Uterus (tissue), 2 donors: ENCODE measurements around the gene CXCR1.
A peak's percentile ranks its signal among the peaks of the same experiment; 100 is the strongest.

Experiments used
- POLR2A ChIP-seq, 2 donors: fragments of 450-650 bp; IDR thresholded peaks; one replicate each; pipeline ENCODE4 v1.6.1; 2016; ENCODE audit warnings: antibody characterized with exemption in 2 of 2, mild to moderate bottlenecking in 1 of 2, moderate library complexity in 1 of 2
- TF ChIP-seq, protein P1 (sequence below), 4 experiments: fragments of 200-600 bp in 2 of 4; fragments of 450-650 bp in 2 of 4; sonication (generic) in 2 of 4; IDR thresholded peaks; one replicate each; pipeline ENCODE4 v1.5.1; 2016 to 2019; ENCODE audit warnings: antibody characterized with exemption in 4 of 4, mild to moderate bottlenecking in 2 of 4, moderate library complexity in 1 of 4

DNA sequence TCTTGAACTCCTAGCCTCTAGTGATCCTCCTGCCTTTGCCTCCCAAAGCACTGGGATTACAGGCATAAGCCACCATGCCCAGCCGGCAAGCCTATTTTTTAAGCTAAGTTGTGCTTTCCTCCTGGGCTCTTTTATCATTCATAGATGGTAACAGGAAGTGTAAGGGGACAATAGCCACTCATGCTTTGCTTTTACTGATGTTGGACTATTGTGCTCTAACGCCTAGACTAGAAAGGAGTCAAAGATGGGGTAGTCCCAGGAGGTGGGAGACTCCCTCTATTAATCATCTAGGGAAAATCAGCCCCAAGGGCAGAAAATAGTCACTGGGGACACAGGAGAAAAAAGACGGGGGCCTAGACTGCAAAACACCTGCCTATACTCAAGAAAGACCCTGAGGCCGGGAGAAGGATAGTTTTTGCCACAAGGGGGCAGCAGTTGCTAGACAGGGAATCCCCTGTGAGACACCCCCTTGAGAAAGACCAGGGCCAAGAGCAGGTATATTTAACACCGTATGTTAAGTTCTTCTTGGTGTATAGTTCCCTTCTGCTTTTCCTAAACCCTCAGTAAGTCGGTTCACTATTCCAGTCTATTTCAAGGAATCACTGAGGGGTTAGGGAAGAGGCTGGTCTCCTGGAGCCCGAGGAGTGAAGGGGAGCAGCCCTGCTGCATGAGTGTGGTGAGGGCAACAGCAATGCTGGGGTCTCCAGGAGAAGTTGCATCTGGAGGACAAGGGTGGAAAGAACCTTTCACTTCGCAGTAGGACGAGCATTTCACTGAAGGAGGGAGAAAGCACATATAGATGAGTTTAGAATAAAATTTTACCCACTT lies 2.1 kb upstream of the CXCR1 start:
- TF ChIP-seq, protein P1, sequence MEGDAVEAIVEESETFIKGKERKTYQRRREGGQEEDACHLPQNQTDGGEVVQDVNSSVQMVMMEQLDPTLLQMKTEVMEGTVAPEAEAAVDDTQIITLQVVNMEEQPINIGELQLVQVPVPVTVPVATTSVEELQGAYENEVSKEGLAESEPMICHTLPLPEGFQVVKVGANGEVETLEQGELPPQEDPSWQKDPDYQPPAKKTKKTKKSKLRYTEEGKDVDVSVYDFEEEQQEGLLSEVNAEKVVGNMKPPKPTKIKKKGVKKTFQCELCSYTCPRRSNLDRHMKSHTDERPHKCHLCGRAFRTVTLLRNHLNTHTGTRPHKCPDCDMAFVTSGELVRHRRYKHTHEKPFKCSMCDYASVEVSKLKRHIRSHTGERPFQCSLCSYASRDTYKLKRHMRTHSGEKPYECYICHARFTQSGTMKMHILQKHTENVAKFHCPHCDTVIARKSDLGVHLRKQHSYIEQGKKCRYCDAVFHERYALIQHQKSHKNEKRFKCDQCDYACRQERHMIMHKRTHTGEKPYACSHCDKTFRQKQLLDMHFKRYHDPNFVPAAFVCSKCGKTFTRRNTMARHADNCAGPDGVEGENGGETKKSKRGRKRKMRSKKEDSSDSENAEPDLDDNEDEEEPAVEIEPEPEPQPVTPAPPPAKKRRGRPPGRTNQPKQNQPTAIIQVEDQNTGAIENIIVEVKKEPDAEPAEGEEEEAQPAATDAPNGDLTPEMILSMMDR (IDR thresholded peaks at IDR 0.05) = peak; percentile 41 to 55 (median 48)
- no peak for TF ChIP-seq POLR2A (IDR thresholded peaks at IDR 0.05)
